Fibroblast of the conjunctiva (primary cell): ENCODE data around the gene PIAS4.
A peak's percentile ranks its signal among the peaks of the same experiment; 100 is the strongest.

Source experiments
- DNase-seq: peaks from one replicate; pipeline ENCODE4 v3.0.0-alpha.2; 2010; ENCODE audit warnings: low read depth

PIAS4 gene

GRCh38 chr19:3977242-3978143, 30.0 kb upstream of the PIAS4 start:
- no peak for DNase-seq

- DNase-seq = no peak
These were observed 29.4 kb upstream of the PIAS4 start for GRCh38 chr19:3978145-3978544.

GRCh38 chr19:3979289-3979673, 28.3 kb upstream of the PIAS4 start:
- DNase-seq = no peak

- DNase-seq = no peak
These were observed 27.7 kb upstream of the PIAS4 start for GRCh38 chr19:3979674-3980352.

GRCh38 chr19:3980353-3981251, 26.9 kb upstream of the PIAS4 start:
- no peak for DNase-seq

- DNase-seq = no peak
These were observed 26.2 kb upstream of the PIAS4 start for GRCh38 chr19:3981373-3981735.

GRCh38 chr19:3981736-3982681, 25.5 kb upstream of the PIAS4 start:
- DNase-seq = no peak

- no peak for DNase-seq
These were observed 24.6 kb upstream of the PIAS4 start for GRCh38 chr19:3982701-3983541.

- DNase-seq = no peak
These were observed 24.0 kb upstream of the PIAS4 start for GRCh38 chr19:3983542-3983914.

GRCh38 chr19:3983936-3984583, 23.5 kb upstream of the PIAS4 start:
- DNase-seq = no peak

GRCh38 chr19:3984584-3984907, 23.0 kb upstream of the PIAS4 start:
- no peak for DNase-seq

GRCh38 chr19:3984908-3985642, 22.5 kb upstream of the PIAS4 start, which contains the start of gene EEF2:
Gene EEF2, minus strand, starts transcription at chr19:3985463. Its CDS starts 83 bp downstream, at chr19:3985380.
- peak; percentile 84 for DNase-seq

GRCh38 chr19:3985643-3986259, 21.8 kb upstream of the PIAS4 start:
- no peak for DNase-seq

- DNase-seq = peak; percentile 71
These were observed 21.1 kb upstream of the PIAS4 start for GRCh38 chr19:3986260-3987041.

GRCh38 chr19:3987619-3988371, 19.7 kb upstream of the PIAS4 start:
- DNase-seq = peak; percentile 78

GRCh38 chr19:3990815-3991117, 16.8 kb upstream of the PIAS4 start:
- no peak for DNase-seq

- DNase-seq = no peak
These were observed 11.9 kb upstream of the PIAS4 start for GRCh38 chr19:3995607-3996006.
